HepG2 (cell line): ENCODE results near the gene SRC. TPM values are rescaled to one million over a fixed set of nuclear protein-coding genes. Genes with fewer than 3 reads are reported as not detected.
A peak's percentile ranks its signal among the peaks of the same experiment; 100 is the strongest.

ENCODE experiments used
- BORCS8-MEF2B ChIP-seq: sonication (generic); formaldehyde crosslinking; IDR thresholded peaks from 2 replicates; pipeline ENCODE4 v1.8.0; 2022; ENCODE audit warnings: mild to moderate bottlenecking, missing genetic modification reagents
- CEBPB ChIP-seq: IDR thresholded peaks from 2 replicates; pipeline ENCODE4 v1.6.1; 2011; ENCODE audit warnings: low read depth, low read length, improper control_type of control experiment, borderline replicate concordance
- CEBPG ChIP-seq: IDR thresholded peaks from 2 replicates; pipeline ENCODE4 v1.6.1; 2016
- CERS6 ChIP-seq: sonication (generic); formaldehyde crosslinking; IDR thresholded peaks from 2 replicates; pipeline ENCODE4 v1.5.0; 2020; ENCODE audit warnings: missing genetic modification reagents
- CREB1 ChIP-seq, 2 experiments: fragments of 450-650 bp in 1 of 2; IDR thresholded peaks; 2 replicates each; pipeline ENCODE4 v1.6.1; 2016 to 2017; ENCODE audit warnings: control low read depth in 1 of 2, mild to moderate bottlenecking in 1 of 2, missing compliant biosample characterization in 1 of 2, missing genetic modification characterization in 1 of 2
- E2F2 ChIP-seq: sonication (generic); formaldehyde crosslinking; IDR thresholded peaks from 2 replicates; pipeline ENCODE4 v1.4.0; 2020; ENCODE audit warnings: missing genetic modification reagents, borderline replicate concordance
- ELF3 ChIP-seq: IDR thresholded peaks from 2 replicates; pipeline ENCODE4 v1.6.1; 2016; ENCODE audit warnings: missing genetic modification reagents, missing compliant biosample characterization
- JUND ChIP-seq: sonication (generic); formaldehyde crosslinking; IDR thresholded peaks from 2 replicates; pipeline ENCODE4 v1.8.0; 2022; ENCODE audit warnings: mild to moderate bottlenecking, missing genetic modification reagents
- KAT7 ChIP-seq: IDR thresholded peaks from 2 replicates; pipeline ENCODE4 v1.6.1; 2018; ENCODE audit warnings: borderline replicate concordance, missing compliant biosample characterization
- KDM1A ChIP-seq: IDR thresholded peaks from 2 replicates; pipeline ENCODE4 v1.6.1; 2016; ENCODE audit warnings: missing compliant biosample characterization
- MLXIP ChIP-seq: sonication (generic); formaldehyde crosslinking; IDR thresholded peaks from 2 replicates; pipeline ENCODE4 v1.9.0; 2021; ENCODE audit warnings: missing genetic modification reagents, borderline replicate concordance
- NAIF1 ChIP-seq: sonication (generic); formaldehyde crosslinking; IDR thresholded peaks from 2 replicates; pipeline ENCODE4 v1.5.0; 2020; ENCODE audit warnings: mild to moderate bottlenecking, missing genetic modification reagents, borderline replicate concordance
- ONECUT2 ChIP-seq: sonication (generic); formaldehyde crosslinking; IDR thresholded peaks from 2 replicates; pipeline ENCODE4 v1.4.0; 2020; ENCODE audit warnings: missing genetic modification reagents
- RCOR2 ChIP-seq: IDR thresholded peaks from 2 replicates; pipeline ENCODE4 v1.6.1; 2016; ENCODE audit warnings: missing biosample characterization, missing genetic modification reagents
- SMAD3 ChIP-seq: sonication (generic); formaldehyde crosslinking; IDR thresholded peaks from 2 replicates; pipeline ENCODE4 v1.4.0; 2020; ENCODE audit warnings: missing genetic modification reagents
- THAP7 ChIP-seq: sonication (generic); formaldehyde crosslinking; IDR thresholded peaks from 2 replicates; pipeline ENCODE4 v1.8.1; 2023; ENCODE audit warnings: mild to moderate bottlenecking, missing genetic modification reagents
- WIZ ChIP-seq: sonication (generic); formaldehyde crosslinking; IDR thresholded peaks from 2 replicates; pipeline ENCODE4 v1.5.1; 2020; ENCODE audit warnings: mild to moderate bottlenecking, missing genetic modification reagents
- ZNF317 ChIP-seq: sonication (generic); formaldehyde crosslinking; IDR thresholded peaks from 2 replicates; pipeline ENCODE4 v1.5.0; 2020; ENCODE audit warnings: mild to moderate bottlenecking, missing genetic modification reagents
- ZNF335 ChIP-seq: sonication (generic); formaldehyde crosslinking; IDR thresholded peaks from 2 replicates; pipeline ENCODE4 v1.4.0; 2020; ENCODE audit warnings: missing genetic modification reagents
- ZNF468 ChIP-seq: sonication (generic); formaldehyde crosslinking; IDR thresholded peaks from 2 replicates; pipeline ENCODE4 v1.8.0; 2022; ENCODE audit warnings: mild to moderate bottlenecking, moderate library complexity, missing genetic modification reagents
- ZNF598 ChIP-seq: sonication (generic); formaldehyde crosslinking; IDR thresholded peaks from 2 replicates; pipeline ENCODE4 v1.5.1; 2020; ENCODE audit warnings: mild to moderate bottlenecking, missing genetic modification reagents, borderline replicate concordance
- ZNF749 ChIP-seq: sonication (generic); formaldehyde crosslinking; IDR thresholded peaks from 2 replicates; pipeline ENCODE4 v1.8.0; 2022; ENCODE audit warnings: mild to moderate bottlenecking, missing genetic modification reagents, moderate library complexity, borderline replicate concordance
- ZNF75D ChIP-seq: sonication (generic); formaldehyde crosslinking; IDR thresholded peaks from 2 replicates; pipeline ENCODE4 v1.8.1; 2023; ENCODE audit warnings: missing genetic modification reagents, mild to moderate bottlenecking, borderline replicate concordance
- ZNF782 ChIP-seq: sonication (generic); formaldehyde crosslinking; IDR thresholded peaks from 2 replicates; pipeline ENCODE4 v1.4.0; 2020; ENCODE audit warnings: missing genetic modification reagents, mild to moderate bottlenecking, borderline replicate concordance
- ZNF839 ChIP-seq: sonication (generic); formaldehyde crosslinking; IDR thresholded peaks from 2 replicates; pipeline ENCODE4 v1.4.0; 2020; ENCODE audit warnings: missing genetic modification reagents, mild to moderate bottlenecking, borderline replicate concordance
- ZNF879 ChIP-seq: sonication (generic); formaldehyde crosslinking; IDR thresholded peaks from 2 replicates; pipeline ENCODE4 v1.8.1; 2023; ENCODE audit warnings: missing genetic modification reagents
- polyA plus RNA-seq, 8 experiments: library from polyadenylated mRNA; depleted of rRNA in 3 of 8; stranded (reverse) in 7 of 8; unstranded in 1 of 8; fragments of >200 nt; fragmentation: Illumina TruSeq in 4 of 8; extraction: Trizol in 4 of 8; gene quantifications; 2 replicates each; pipeline versions ENCODE4 v1.2.1 to v1.2.3, GENCODE V29; 2011 to 2016; ENCODE audit warnings: low read depth in 4 of 8, missing spikeins in 1 of 8, mixed read lengths in 1 of 8; ENCODE audit not compliant: insufficient read depth in 1 of 8
- total RNA-seq, 5 experiments: library from RNA; depleted of rRNA; stranded (reverse); fragments of >200 nt; fragmentation: Illumina TruSeq; extraction: Trizol; gene quantifications; 2 replicates each; pipeline ENCODE4 v1.2.3, GENCODE V29; 2016; ENCODE audit warnings: low read depth in 1 of 5

SRC gene
- total and polyA plus RNA-seq, 2 of the 13 experiments (the other 11 are each of a cell fraction or from before 2014, with no cell fraction given), result 54.7 to 192 TPM

- TF ChIP-seq CEBPB (no peak), ZNF749 (no peak), RCOR2 (CRISPR knock-in tag) (peak; percentile 93), ZNF598 (peak; percentile 84; the same call in 1 of the 2 replicates), KDM1A (CRISPR knock-in tag) (peak; percentile 60; the same call in 1 of the 2 replicates), CEBPG (CRISPR knock-in tag) (peak; percentile 38; the same call in 1 of the 2 replicates), MLXIP (CRISPR knock-in tag) (no peak), ELF3 (CRISPR knock-in tag) (peak; percentile 89), ONECUT2 (CRISPR knock-in tag) (no peak), ZNF335 (CRISPR knock-in tag) (no peak), WIZ (CRISPR knock-in tag) (no peak), THAP7 (no peak), NAIF1 (CRISPR knock-in tag) (0 out of 2 replicates have a peak, but pooled peaks have one; percentile 34), ZNF782 (CRISPR knock-in tag) (0 out of 2 replicates have a peak, but pooled peaks have one; percentile 2), BORCS8-MEF2B (peak; percentile 44; the same call in 1 of the 2 replicates), JUND (CRISPR knock-in tag) (no peak), CERS6 (CRISPR knock-in tag) (no peak), ZNF75D (CRISPR knock-in tag) (no peak), ZNF839 (CRISPR knock-in tag) (no peak), SMAD3 (CRISPR knock-in tag) (no peak), KAT7 (peak; percentile 72), E2F2 (CRISPR knock-in tag) (no peak), CREB1 (IDR thresholded peaks at IDR 0.05) (no peak), CREB1 (CRISPR knock-in tag; IDR thresholded peaks at IDR 0.05) (no peak), ZNF317 (0 out of 2 replicates have a peak, but pooled peaks have one; percentile 59), ZNF879 (CRISPR knock-in tag) (no peak), ZNF468 (CRISPR knock-in tag) (no peak)
Observed at GRCh38 chr20:37337208-37337991, 8.5 kb upstream of the SRC start (continued).
